ENCODE results near the gene IMPA2.

- no peak for TF ChIP-seq CTCF (IDR thresholded peaks at IDR 0.05)
- TF ChIP-seq POLR2A (IDR thresholded peaks at IDR 0.05) = no peak
Observed at GRCh38 chr18:11956371-11957308, 24.7 kb upstream of the IMPA2 start.
